Activated CD4-positive, alpha-beta T cell treated with anti-CD3 and anti-CD28 coated beads, Interleukin-10, Interleukin-2, amounts not matched to agents 100 ng/mL and 50 ng/mL, durations not matched to agents 16 hours and 8 hours (primary cell): ENCODE data around the gene HDGFL1.

Experiments used
- DNase-seq: peaks from one replicate; pipeline ENCODE4 v3.0.0-alpha.2; 2020

Gene HDGFL1

DNA sequence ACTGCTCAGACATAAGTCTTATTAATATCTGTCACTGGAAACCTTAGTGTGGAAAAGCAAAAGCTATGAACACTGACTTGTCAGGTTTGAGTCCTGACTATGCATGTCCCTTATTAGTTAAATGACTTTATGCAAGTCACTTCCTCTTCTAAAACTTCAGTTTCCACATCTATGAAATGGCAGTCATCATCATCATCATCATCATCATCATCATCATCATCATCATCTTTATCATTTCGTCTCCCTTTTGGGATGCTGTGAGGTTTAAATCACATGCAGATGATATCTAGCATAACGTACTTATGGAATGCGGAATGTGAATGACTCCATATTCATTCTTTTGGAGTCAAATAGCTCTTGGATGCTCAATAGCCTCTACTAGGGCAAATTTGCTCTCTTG lies 24.5 kb downstream of the HDGFL1 start:
- no peak for DNase-seq

DNA sequence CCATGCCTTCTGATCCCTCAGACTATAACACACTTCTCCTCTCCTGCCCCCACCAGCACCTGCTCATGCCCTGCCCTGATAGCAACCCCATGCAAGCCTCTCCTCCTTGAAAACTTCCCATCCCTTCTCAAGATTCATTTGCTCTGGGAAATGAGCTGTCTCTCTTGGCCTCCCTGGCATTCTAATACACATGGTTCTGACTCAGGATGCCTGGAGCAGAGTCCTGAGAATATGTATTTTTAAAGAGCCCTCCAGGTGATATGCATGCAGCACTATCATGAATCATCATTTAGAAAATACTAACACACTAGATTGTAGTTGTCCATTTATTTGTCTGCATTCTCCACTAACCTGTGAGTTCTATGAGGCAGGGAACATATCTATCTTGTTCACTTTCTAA lies 26.6 kb downstream of the HDGFL1 start:
- DNase-seq = no peak

DNA sequence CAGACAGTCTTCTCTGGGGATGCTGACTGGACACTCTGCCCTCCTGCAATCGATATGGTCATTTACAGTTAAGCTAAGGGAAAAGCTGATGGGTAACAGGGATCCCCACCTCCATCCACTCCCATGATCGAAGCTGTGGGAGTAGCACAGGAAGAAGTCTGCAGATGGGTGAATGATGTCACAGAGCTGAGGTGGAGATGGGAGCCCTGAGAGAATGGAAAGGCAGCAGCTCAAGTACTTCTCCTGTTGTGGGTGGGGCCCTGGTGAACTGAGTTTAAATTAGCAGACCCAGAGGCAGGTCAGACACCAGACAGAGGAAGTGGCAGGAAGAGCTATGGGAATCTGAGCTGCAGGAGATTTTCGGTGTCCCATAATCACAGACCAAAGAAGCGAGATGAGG lies 29.0 kb downstream of the HDGFL1 start:
- DNase-seq = no peak

DNA sequence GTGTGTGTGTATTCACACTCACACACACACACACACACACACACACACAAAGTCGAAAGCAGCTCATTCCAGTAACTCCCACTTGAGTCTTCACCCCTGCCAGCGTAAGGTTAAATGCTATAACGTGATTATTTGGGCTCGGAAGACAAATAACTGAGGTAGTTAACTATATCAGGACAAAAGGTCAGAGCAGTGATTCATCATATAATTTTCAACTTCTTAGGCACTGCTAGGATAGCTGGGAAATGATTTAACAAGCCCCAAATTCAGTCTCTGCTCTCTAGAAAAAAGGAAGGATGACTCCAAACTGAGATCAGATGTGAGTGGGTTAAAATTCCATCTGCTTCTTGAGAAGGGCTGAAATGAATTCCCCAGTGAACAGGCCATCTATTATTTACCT lies 30.7 kb downstream of the HDGFL1 start:
- DNase-seq = no peak

DNA sequence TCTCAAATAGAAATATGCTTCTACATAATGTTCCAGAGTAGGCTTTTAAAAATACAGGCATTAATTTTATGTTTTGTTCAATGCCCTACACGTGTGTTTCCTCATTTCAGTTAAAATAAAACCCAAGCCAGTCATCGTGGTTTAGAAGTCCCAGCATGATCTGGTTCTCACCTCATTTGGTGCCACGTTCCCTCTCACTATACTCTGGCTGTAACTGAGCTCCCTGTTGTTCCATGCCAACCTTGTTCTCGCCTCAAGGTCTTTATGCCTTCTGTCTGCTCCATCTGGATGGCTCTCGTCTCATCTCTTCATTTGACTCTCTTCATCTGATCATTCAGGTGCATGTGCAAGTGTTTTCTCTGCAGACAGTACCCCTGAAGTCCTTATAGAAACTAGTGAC lies 32.6 kb downstream of the HDGFL1 start:
- no peak for DNase-seq

DNA sequence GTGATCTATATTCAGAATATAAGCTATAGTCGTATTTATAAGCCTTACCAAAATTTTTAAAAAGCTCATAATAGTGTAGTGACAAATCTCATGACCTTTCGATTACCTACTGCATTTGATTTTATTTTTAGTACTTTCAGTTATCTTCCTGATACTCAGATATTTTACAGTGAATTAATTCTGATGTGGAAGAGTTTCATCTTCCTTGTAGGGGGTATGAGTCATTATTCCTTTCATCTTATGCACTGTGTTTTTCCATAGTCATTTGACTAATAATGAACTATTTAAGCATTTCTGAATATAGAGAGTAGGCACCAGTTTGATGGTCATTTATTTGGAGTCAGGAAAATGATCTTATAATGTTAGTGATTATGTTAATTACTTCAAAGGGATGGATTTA lies 36.4 kb downstream of the HDGFL1 start:
- no peak for DNase-seq

DNA sequence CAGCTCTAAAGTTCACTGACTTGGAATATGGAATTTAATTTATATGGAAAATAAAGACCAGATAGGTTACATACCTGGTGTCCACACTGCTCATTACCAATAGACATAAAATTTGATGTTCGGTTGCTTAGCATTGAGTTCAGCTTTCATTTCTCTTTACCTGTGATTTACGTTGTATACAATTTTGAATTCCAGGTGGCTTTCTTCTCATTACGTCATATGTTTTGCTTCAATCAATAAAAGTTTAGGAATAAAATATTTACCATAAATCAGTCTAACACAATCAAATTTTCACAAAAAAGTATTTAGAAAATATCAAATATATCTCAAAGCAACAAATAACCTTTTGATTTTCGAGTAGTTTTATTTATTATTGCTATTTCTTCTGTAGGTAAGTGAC lies 40.8 kb downstream of the HDGFL1 start:
- no peak for DNase-seq

DNA sequence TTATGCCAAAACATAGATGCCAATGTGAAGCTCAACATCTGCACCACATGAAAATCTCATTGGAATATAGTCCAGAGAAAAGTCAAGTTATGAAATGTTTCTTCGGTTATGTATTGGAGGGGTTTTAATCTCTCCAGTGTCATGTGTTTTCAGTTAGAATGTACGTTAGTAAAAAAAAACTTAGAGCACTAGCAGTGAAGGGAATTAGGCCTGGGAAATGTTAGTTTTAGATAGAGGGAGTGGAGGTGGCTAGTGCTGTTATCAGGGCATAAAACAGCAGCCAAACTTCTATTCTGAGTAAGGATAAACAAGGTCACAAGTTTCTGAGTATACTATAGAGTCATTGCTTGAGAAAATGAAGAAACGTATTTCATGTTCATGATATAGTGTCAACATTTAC lies 42.9 kb downstream of the HDGFL1 start:
- no peak for DNase-seq

DNA sequence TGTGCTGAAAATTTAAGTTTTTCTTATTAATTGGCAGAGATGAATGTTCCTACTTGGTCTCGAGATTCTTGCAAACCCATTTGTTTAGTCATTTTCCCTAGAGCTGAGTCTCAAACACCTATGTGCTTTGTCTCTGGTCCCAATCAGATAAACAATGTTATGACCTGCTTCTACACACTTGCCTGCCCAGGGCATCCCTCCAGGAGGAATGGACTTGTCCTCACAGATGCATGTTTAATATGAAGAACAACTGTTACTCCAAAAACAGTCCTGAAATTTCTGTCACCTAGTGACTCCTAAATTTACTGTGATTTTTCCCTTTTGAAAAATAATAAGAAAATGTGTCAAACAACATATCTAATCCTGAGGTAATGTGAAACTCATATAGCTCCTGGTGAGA lies 43.7 kb downstream of the HDGFL1 start:
- no peak for DNase-seq

DNA sequence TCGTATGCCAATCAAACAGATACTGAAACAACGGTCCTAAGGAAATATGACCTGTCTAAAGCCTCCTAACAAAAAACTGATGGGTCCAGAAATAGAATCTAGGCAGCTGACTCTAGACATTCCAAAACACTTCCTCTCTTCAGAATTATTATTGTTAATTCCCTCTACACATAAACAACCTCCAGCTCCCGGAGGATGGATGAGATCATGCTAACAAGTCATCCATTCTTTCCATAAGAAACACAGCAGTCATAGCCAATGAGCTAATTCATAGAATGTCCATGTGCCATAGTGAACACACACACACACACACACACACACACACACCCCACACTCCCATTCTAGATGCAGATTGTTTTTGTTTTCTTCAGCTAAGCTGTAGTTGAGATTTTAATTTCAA lies 44.3 kb downstream of the HDGFL1 start:
- DNase-seq = no peak

DNA sequence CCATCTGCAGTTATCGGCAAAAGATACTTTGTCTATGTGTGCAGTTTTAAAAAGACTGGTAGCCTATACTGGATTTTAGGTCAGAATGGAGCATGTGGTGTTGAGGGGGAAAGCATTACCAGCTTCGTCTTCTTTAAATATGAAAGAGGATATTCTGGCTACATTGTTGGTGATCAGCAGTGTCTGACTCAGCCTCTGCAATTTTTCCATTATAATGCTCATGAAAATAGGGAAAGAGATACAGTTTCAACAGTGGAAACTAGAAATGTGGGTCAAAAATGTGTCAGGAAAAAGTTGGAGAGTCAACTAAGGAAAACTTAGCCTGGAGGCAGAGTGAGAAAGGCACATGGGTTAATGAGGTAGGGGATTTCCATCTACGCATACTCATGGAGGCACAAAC lies 45.2 kb downstream of the HDGFL1 start:
- DNase-seq = no peak

DNA sequence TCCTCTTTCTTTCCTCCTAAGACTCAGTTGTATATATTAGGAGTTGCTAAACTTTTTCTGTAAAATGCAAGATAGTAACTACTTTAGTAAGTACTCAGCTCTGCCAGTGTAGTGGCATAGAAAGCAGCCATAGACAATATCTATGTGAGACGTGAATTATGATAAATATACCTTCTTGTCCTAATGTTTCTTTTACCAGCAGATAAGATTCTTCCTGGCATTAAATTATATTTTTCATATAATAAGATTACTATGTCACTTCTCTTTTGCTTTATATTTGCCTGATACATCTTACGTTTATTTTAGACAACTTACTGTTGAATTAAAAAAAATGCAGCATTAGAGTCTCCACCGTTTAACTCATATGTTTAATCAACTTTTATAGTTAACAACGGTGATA lies 51.7 kb downstream of the HDGFL1 start:
- no peak for DNase-seq
